Measurements from ENCODE around the gene CLIC4.
"Not testable (repeated sequence)": the region's sequence is repeated elsewhere in the genome, so short reads cannot be mapped to it uniquely, and the experiment has no call there.

CLIC4 gene

GRCh38 chr1:24744911-24745710 is at the start of gene CLIC4:
CLIC4 (plus strand) TSS chr1:24745447; CDS start chr1:24745554, 107 bp downstream.
- Histone ChIP-seq H3K36me3 (replicated peaks; ENCODE audit: low read depth, low read length) (peaks cover 2% of the 10 kb centered on the region), H3K9me3 (ENCODE audit: insufficient read depth, low read length) (no peaks in the 10 kb centered on the region), H3K4me1 (ENCODE audit: low read length) (peaks cover 58% of the 10 kb centered on the region), H3K27ac (ENCODE audit: low read length) (peak within 1 kb of the TSS; percentile 56), H3K27me3 (ENCODE audit: low read depth, low read length) (no peaks in the 10 kb centered on the region), H3K79me2 (ENCODE audit: low read length) (peaks cover 47% of the 10 kb centered on the region), H4K20me1 (ENCODE audit: insufficient read depth, low read length) (peaks cover 14% of the 10 kb centered on the region; the same call in 1 of the 2 replicates), H3K4me2 (ENCODE audit: low read length) (peak within 1 kb of the TSS; percentile 93), H3K9ac (ENCODE audit: low read length) (peak within 1 kb of the TSS; percentile 80), H2AFZ (ENCODE audit: low read depth, low read length) (no peak within 1 kb of the TSS), H3K4me3 (ENCODE audit: low read length) (peak within 1 kb of the TSS; percentile 80)
- TF ChIP-seq CTCF (IDR thresholded peaks at IDR 0.05; ENCODE audit: low read depth, low read length) = peak; percentile 21; the same call in 1 of the 2 replicates
- TF ChIP-seq EZH2phosphoT487 (IDR thresholded peaks at IDR 0.05; ENCODE audit: low read depth) = no peak

GRCh38 chr1:24696041-24696755 is 49.0 kb upstream of the CLIC4 start:
- Histone ChIP-seq H3K4me3 (ENCODE audit: low read length) (peak overlapping the region; percentile 72), H3K4me2 (ENCODE audit: low read length) (peak overlapping the region; percentile 63), H3K4me1 (ENCODE audit: low read length) (peaks cover 4% of the 10 kb centered on the region; the same call in 1 of the 2 replicates), H3K79me2 (ENCODE audit: low read length) (no peaks in the 10 kb centered on the region), H2AFZ (ENCODE audit: low read depth, low read length) (no peak overlapping the region), H3K27ac (ENCODE audit: low read length) (no peak overlapping the region), H3K27me3 (ENCODE audit: low read depth, low read length) (no peaks in the 10 kb centered on the region), H3K9ac (ENCODE audit: low read length) (no peak overlapping the region), H3K36me3 (replicated peaks; ENCODE audit: low read depth, low read length) (no peaks in the 10 kb centered on the region), H3K9me3 (ENCODE audit: insufficient read depth, low read length) (no peaks in the 10 kb centered on the region), H4K20me1 (ENCODE audit: insufficient read depth, low read length) (no peaks in the 10 kb centered on the region)
- TF ChIP-seq CTCF (IDR thresholded peaks at IDR 0.05; ENCODE audit: low read depth, low read length) (no peak), EZH2phosphoT487 (IDR thresholded peaks at IDR 0.05; ENCODE audit: low read depth) (no peak)

GRCh38 chr1:24696756-24697330 is 48.4 kb upstream of the CLIC4 start:
- H3K4me3 ChIP-seq (ENCODE audit: low read length) = peak overlapping the region; percentile 72
- H2AFZ ChIP-seq (ENCODE audit: low read depth, low read length) = peak overlapping the region; percentile 55; the same call in 1 of the 2 replicates
- H3K36me3 ChIP-seq (replicated peaks; ENCODE audit: low read depth, low read length) = no peaks in the 10 kb centered on the region
- no peaks in the 10 kb centered on the region for H3K79me2 ChIP-seq (ENCODE audit: low read length)
- no peaks in the 10 kb centered on the region for H3K9me3 ChIP-seq (ENCODE audit: insufficient read depth, low read length)
- peaks cover 4% of the 10 kb centered on the region; the same call in 1 of the 2 replicates for H3K4me1 ChIP-seq (ENCODE audit: low read length)
- no peaks in the 10 kb centered on the region for H3K27me3 ChIP-seq (ENCODE audit: low read depth, low read length)
- H3K9ac ChIP-seq (ENCODE audit: low read length) = peak overlapping the region; percentile 6; the same call in 1 of the 2 replicates
- no peak for TF ChIP-seq EZH2phosphoT487 (IDR thresholded peaks at IDR 0.05; ENCODE audit: low read depth)
- TF ChIP-seq CTCF (IDR thresholded peaks at IDR 0.05; ENCODE audit: low read depth, low read length) = no peak
- H3K4me2 ChIP-seq (ENCODE audit: low read length) = peak overlapping the region; percentile 63
- no peaks in the 10 kb centered on the region for H4K20me1 ChIP-seq (ENCODE audit: insufficient read depth, low read length)
- no peak overlapping the region for H3K27ac ChIP-seq (ENCODE audit: low read length)

GRCh38 chr1:24697453-24698001 is 47.7 kb upstream of the CLIC4 start:
- H3K9me3 ChIP-seq (ENCODE audit: insufficient read depth, low read length); H3K9ac ChIP-seq (ENCODE audit: low read length); H3K27me3 ChIP-seq (ENCODE audit: low read depth, low read length); H3K79me2 ChIP-seq (ENCODE audit: low read length); H3K4me1 ChIP-seq (ENCODE audit: low read length); H4K20me1 ChIP-seq (ENCODE audit: insufficient read depth, low read length); H3K27ac ChIP-seq (ENCODE audit: low read length); H3K36me3 ChIP-seq (replicated peaks; ENCODE audit: low read depth, low read length): not testable (repeated sequence)
- Histone ChIP-seq H2AFZ (ENCODE audit: low read depth, low read length) (peak overlapping the region; percentile 55; the same call in 1 of the 2 replicates), H3K4me3 (ENCODE audit: low read length) (peak overlapping the region; percentile 72), H3K4me2 (ENCODE audit: low read length) (peak overlapping the region; percentile 63)

GRCh38 chr1:24698326-24698725 is 46.9 kb upstream of the CLIC4 start:
- not testable (repeated sequence) for H4K20me1 ChIP-seq (ENCODE audit: insufficient read depth, low read length); H3K27ac ChIP-seq (ENCODE audit: low read length); H2AFZ ChIP-seq (ENCODE audit: low read depth, low read length); H3K36me3 ChIP-seq (replicated peaks; ENCODE audit: low read depth, low read length); H3K79me2 ChIP-seq (ENCODE audit: low read length); H3K9ac ChIP-seq (ENCODE audit: low read length); H3K4me2 ChIP-seq (ENCODE audit: low read length); H3K27me3 ChIP-seq (ENCODE audit: low read depth, low read length); H3K4me3 ChIP-seq (ENCODE audit: low read length); H3K4me1 ChIP-seq (ENCODE audit: low read length); H3K9me3 ChIP-seq (ENCODE audit: insufficient read depth, low read length)

Measured in OCI-LY3 (cell line).